Measurements from ENCODE around the gene QRSL1.
"Not testable (repeated sequence)": the region's sequence is repeated elsewhere in the genome, so short reads cannot be mapped to it uniquely, and the experiment has no call there.

Gene QRSL1

GRCh38 chr6:106685833-106686232 is 56.5 kb downstream of the QRSL1 start:
- DNase-seq: no peak

- DNase-seq: no peak
Observed at GRCh38 chr6:106688177-106688951, 59.0 kb downstream of the QRSL1 start.

- no peak for DNase-seq
Observed at GRCh38 chr6:106692112-106692818, 62.9 kb downstream of the QRSL1 start.

- DNase-seq: no peak
Observed at GRCh38 chr6:106692819-106693208, 63.4 kb downstream of the QRSL1 start.

- DNase-seq: no peak
Observed at GRCh38 chr6:106693418-106693817, 64.0 kb downstream of the QRSL1 start.

GRCh38 chr6:106694343-106694742 is 65.0 kb downstream of the QRSL1 start:
- no peak for DNase-seq

GRCh38 chr6:106700581-106700980 is 71.2 kb downstream of the QRSL1 start:
- DNase-seq: no peak

- not testable (repeated sequence) for DNase-seq
Observed at GRCh38 chr6:106701201-106701600, 71.8 kb downstream of the QRSL1 start.

GRCh38 chr6:106702046-106702445 is 72.7 kb downstream of the QRSL1 start:
- no peak for DNase-seq

- no peak for DNase-seq
Observed at GRCh38 chr6:106702451-106703110, 73.2 kb downstream of the QRSL1 start.

- DNase-seq: no peak
Observed at GRCh38 chr6:106704327-106704726, 74.9 kb downstream of the QRSL1 start.

GRCh38 chr6:106705156-106705555 is 75.8 kb downstream of the QRSL1 start:
- DNase-seq: no peak

GRCh38 chr6:106710580-106710979 is 81.2 kb downstream of the QRSL1 start:
- no peak for DNase-seq

- DNase-seq: no peak
Observed at GRCh38 chr6:106714281-106714680, 84.9 kb downstream of the QRSL1 start.

GRCh38 chr6:106715922-106716321 is 86.5 kb downstream of the QRSL1 start:
- no peak for DNase-seq

- DNase-seq: no peak
Observed at GRCh38 chr6:106716966-106717365, 87.6 kb downstream of the QRSL1 start.
